PC-9 (cell line): ENCODE measurements around the gene SCP2D1.

Source experiments
- CTCF ChIP-seq: fragments of 200-600 bp; sonication (generic); conservative IDR thresholded peaks from 2 replicates; pipeline ENCODE4 v1.6.1; 2017; ENCODE audit warnings: mixed run types, antibody characterized with exemption, mild to moderate bottlenecking, moderate library complexity
- EZH2 ChIP-seq: fragments of 200-600 bp; sonication (generic); IDR thresholded peaks from 2 replicates; pipeline ENCODE4 v1.8.0; 2017; ENCODE audit warnings: antibody characterized with exemption, low read depth

DNA sequence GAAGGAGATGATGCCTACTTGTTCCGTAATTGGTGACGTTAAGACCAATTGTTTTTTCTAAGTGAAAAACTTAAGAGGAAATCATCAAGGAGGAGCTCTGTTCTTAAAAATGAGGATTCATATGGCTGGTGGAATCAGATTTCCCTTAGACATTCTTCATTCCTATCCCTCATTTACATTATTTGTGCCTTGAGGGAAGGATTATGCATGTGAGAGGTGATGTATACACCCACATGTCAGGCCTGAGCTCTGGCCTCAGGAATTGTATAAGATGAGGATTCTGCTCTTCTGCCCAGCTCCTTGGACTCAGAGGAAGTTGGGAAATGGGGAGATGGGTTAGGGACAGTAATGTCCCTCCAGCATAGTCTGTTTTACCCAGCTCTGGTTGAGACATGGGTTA lies 42.3 kb downstream of the SCP2D1 start:
- TF ChIP-seq CTCF: no peak
- no peak for TF ChIP-seq EZH2
